ENCODE data around the gene TGIF1. TPM values are rescaled to one million over a fixed set of nuclear protein-coding genes. Genes with fewer than 3 reads are reported as not detected.

The TGIF1 gene
- total and polyA plus RNA-seq, 9 of the 15 experiments (the other 6 are each of a cell fraction or from before 2014, with no cell fraction given): 16.1 to 77.7 (median 44.6) TPM

- peak; percentile 85 for TF ChIP-seq ZNF384 (IDR thresholded peaks at IDR 0.05; ENCODE audit: low read depth, low read length)
- TF ChIP-seq, protein P1, sequence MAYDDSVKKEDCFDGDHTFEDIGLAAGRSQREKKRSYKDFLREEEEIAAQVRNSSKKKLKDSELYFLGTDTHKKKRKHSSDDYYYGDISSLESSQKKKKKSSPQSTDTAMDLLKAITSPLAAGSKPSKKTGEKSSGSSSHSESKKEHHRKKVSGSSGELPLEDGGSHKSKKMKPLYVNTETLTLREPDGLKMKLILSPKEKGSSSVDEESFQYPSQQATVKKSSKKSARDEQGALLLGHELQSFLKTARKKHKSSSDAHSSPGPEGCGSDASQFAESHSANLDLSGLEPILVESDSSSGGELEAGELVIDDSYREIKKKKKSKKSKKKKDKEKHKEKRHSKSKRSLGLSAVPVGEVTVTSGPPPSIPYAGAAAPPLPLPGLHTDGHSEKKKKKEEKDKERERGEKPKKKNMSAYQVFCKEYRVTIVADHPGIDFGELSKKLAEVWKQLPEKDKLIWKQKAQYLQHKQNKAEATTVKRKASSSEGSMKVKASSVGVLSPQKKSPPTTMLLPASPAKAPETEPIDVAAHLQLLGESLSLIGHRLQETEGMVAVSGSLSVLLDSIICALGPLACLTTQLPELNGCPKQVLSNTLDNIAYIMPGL (CRISPR knock-in tag; IDR thresholded peaks at IDR 0.05): no peak
- TF ChIP-seq FOXJ3 (CRISPR knock-in tag; IDR thresholded peaks at IDR 0.05): no peak
- TF ChIP-seq PREB (CRISPR knock-in tag; IDR thresholded peaks at IDR 0.05): no peak
- TF ChIP-seq MTA2 (IDR thresholded peaks at IDR 0.05; ENCODE audit: low read depth): 0 out of 2 replicates have a peak, but pooled peaks have one; percentile 24
These were observed 18.9 kb downstream of the TGIF1 start (continued) for GRCh38 chr18:3468833-3469232.

GRCh38 chr18:3471141-3471648, 21.2 kb downstream of the TGIF1 start:
- H3K27ac ChIP-seq (ENCODE audit: extremely low read depth, low read depth, low read length): no peak overlapping the region
- WGBS (ENCODE audit: insufficient coverage, low coverage, missing lambda C conversion rate): 55% methylated on average over 3 of the region's 3 CpGs
- H3K27me3 ChIP-seq (ENCODE audit: control insufficient read depth in 2 of 2, insufficient read depth in 2 of 2, low read length in 2 of 2): no peaks in the 10 kb centered on the region
- DNase-seq (ENCODE audit: extremely low read depth in 1 of 4, low spot score in 3 of 4) (no peak), ATAC-seq (no peak), FAIRE-seq (no peak)
- H2AFZ ChIP-seq (ENCODE audit: low read depth, low read length): no peak overlapping the region
- no peaks in the 10 kb centered on the region for H3K9me1 ChIP-seq (ENCODE audit: control insufficient read depth, insufficient read depth, low read length)
- CTCF ChIA-PET (ENCODE audit: low intra/inter-chr PET ratio): no interaction called here
- no peak overlapping the region for H3K9ac ChIP-seq (ENCODE audit: insufficient read depth in 1 of 2, low read depth in 2 of 2, low read length in 2 of 2)
- BruUV-seq (replicated peaks): no TSS peak
- POLR2A ChIA-PET: interaction anchor here (0.6 to 2.1 kb wide), 5 partner anchors 13 to 132 kb away, joined by 3 to 6 read pairs (median 3); no protein-coding TSS in a partner anchor
- no peak overlapping the region for H3K4me3 ChIP-seq
- no peaks in the 10 kb centered on the region for H4K20me1 ChIP-seq (replicated peaks; ENCODE audit: control insufficient read depth, insufficient read depth, low read length)
- intact Hi-C loops (cut with micrococcal nuclease) (no loop called here), in situ Hi-C loops (cut with MboI) (no loop called here)
- peaks cover 8 to 14% of the 10 kb centered on the region in 2 experiments; a peak in 4 of 5 replicates for H3K4me1 ChIP-seq (replicated peaks in 1 of 2; ENCODE audit: control insufficient read depth in 2 of 2, insufficient read depth in 2 of 2, low read length in 2 of 2)
- H3K36me3 ChIP-seq (ENCODE audit: control insufficient read depth, insufficient read depth, low read length): no peaks in the 10 kb centered on the region
- no peaks in the 10 kb centered on the region for H3K79me2 ChIP-seq (ENCODE audit: control insufficient read depth, insufficient read depth, low read length)
- no peaks in the 10 kb centered on the region for H3K9me3 ChIP-seq (replicated peaks; ENCODE audit: control insufficient read depth, insufficient read depth, low read depth, low read length)
- H3K4me2 ChIP-seq (ENCODE audit: insufficient read depth, low read length): no peak overlapping the region
- TF ChIP-seq SMARCC2 (IDR thresholded peaks at IDR 0.05; ENCODE audit: low read depth) (no peak), LARP7 (IDR thresholded peaks at IDR 0.05) (no peak), NR1H2 (CRISPR knock-in tag; IDR thresholded peaks at IDR 0.05) (no peak), ARID2 (IDR thresholded peaks at IDR 0.05) (no peak)
- TF ChIP-seq, protein P2, sequence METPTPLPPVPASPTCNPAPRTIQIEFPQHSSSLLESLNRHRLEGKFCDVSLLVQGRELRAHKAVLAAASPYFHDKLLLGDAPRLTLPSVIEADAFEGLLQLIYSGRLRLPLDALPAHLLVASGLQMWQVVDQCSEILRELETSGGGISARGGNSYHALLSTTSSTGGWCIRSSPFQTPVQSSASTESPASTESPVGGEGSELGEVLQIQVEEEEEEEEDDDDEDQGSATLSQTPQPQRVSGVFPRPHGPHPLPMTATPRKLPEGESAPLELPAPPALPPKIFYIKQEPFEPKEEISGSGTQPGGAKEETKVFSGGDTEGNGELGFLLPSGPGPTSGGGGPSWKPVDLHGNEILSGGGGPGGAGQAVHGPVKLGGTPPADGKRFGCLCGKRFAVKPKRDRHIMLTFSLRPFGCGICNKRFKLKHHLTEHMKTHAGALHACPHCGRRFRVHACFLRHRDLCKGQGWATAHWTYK (CRISPR knock-in tag; IDR thresholded peaks at IDR 0.05): no peak
- TF ChIP-seq, protein P3, sequence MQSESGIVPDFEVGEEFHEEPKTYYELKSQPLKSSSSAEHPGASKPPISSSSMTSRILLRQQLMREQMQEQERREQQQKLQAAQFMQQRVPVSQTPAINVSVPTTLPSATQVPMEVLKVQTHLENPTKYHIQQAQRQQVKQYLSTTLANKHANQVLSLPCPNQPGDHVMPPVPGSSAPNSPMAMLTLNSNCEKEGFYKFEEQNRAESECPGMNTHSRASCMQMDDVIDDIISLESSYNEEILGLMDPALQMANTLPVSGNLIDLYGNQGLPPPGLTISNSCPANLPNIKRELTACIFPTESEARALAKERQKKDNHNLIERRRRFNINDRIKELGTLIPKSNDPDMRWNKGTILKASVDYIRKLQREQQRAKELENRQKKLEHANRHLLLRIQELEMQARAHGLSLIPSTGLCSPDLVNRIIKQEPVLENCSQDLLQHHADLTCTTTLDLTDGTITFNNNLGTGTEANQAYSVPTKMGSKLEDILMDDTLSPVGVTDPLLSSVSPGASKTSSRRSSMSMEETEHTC (IDR thresholded peaks at IDR 0.05): no peak

Data from K562 (cell line).